Neural cell (in vitro differentiated cells): ENCODE results near the gene APOB. TPM values are rescaled to one million over a fixed set of nuclear protein-coding genes. Genes with fewer than 3 reads are reported as not detected.

Source experiments
- H2AFZ ChIP-seq: fragments of 200-600, 300-800 bp; sonication (generic), shearing (Covaris generic); 2 replicates; pipeline ENCODE4 v1.6.0; 2014; ENCODE audit warnings: low read depth, mild to moderate bottlenecking, antibody characterized with exemption, low read length, moderate library complexity
- H3F3A ChIP-seq: fragments of 200-600 bp; shearing (Covaris generic); 2 replicates; pipeline ENCODE4 v1.6.1; 2016; ENCODE audit warnings: mild to moderate bottlenecking, moderate library complexity, mixed read lengths, antibody characterized with exemption, low read length; ENCODE audit not compliant: insufficient read depth, poor library complexity, severe bottlenecking
- H3K27ac ChIP-seq: fragments of 200-600, 300-800 bp; sonication (generic), shearing (Covaris generic); 2 replicates; pipeline ENCODE4 v1.5.1; 2014; ENCODE audit warnings: mild to moderate bottlenecking, low read length, moderate library complexity
- H3K27me3 ChIP-seq: fragments of 300-800, 200-600 bp; sonication (generic), shearing (Covaris generic); 2 replicates; pipeline ENCODE4 v1.6.0; 2014; ENCODE audit warnings: mild to moderate bottlenecking, low read depth, low read length, moderate library complexity; ENCODE audit not compliant: insufficient read depth
- H3K36me3 ChIP-seq: fragments of 300-800, 200-600 bp; sonication (generic), shearing (Covaris generic); 2 replicates; pipeline ENCODE4 v1.5.1; 2014; ENCODE audit warnings: mild to moderate bottlenecking, antibody characterized with exemption, low read length, moderate library complexity; ENCODE audit not compliant: insufficient read depth
- H3K4me2 ChIP-seq: fragments of 300-800, 200-600 bp; sonication (generic), shearing (Covaris generic); 2 replicates; pipeline ENCODE4 v1.6.0; 2014; ENCODE audit warnings: mild to moderate bottlenecking, low read length
- H3K4me3 ChIP-seq: fragments of 300-800, 200-600 bp; sonication (generic), shearing (Covaris generic); 2 replicates; pipeline ENCODE4 v1.5.1; 2014; ENCODE audit warnings: mild to moderate bottlenecking, low read length, moderate library complexity
- H3K79me2 ChIP-seq: fragments of 200-600 bp; shearing (Covaris generic); replicated peaks from 2 replicates; pipeline ENCODE4 v1.6.0; 2014; ENCODE audit warnings: mild to moderate bottlenecking, low read length, moderate library complexity; ENCODE audit not compliant: insufficient read depth
- H3K9ac ChIP-seq: fragments of 300-800, 200-600 bp; sonication (generic), shearing (Covaris generic); 2 replicates; pipeline ENCODE4 v1.6.1; 2016; ENCODE audit warnings: mild to moderate bottlenecking, low read length, mixed read lengths
- H3K9me2 ChIP-seq: fragments of 200-600 bp; shearing (Covaris generic); 2 replicates; pipeline ENCODE4 v1.6.1; 2016; ENCODE audit warnings: mild to moderate bottlenecking, low read length, mixed read lengths; ENCODE audit not compliant: insufficient read depth
- H3K9me3 ChIP-seq: fragments of 200-600, 300-800 bp; sonication (generic), shearing (Covaris generic); 2 replicates; pipeline ENCODE4 v1.6.1; 2016; ENCODE audit warnings: mild to moderate bottlenecking, mixed run types, low read length, moderate library complexity, mixed read lengths
- H4K20me1 ChIP-seq: fragments of 200-600 bp; shearing (Covaris generic); 2 replicates; pipeline ENCODE4 v1.6.1; 2016; ENCODE audit warnings: mild to moderate bottlenecking, mixed run types; ENCODE audit not compliant: insufficient read depth
- CTCF ChIP-seq: fragments of 450-650 bp; IDR thresholded peaks from 2 replicates; pipeline ENCODE4 v1.5.1; 2014; ENCODE audit warnings: antibody characterized with exemption, mild to moderate bottlenecking, moderate library complexity; ENCODE audit not compliant: poor library complexity, severe bottlenecking
- EP300 ChIP-seq: fragments of 450-650 bp; conservative IDR thresholded peaks from 2 replicates; pipeline ENCODE4 v1.6.1; 2014; ENCODE audit warnings: antibody characterized with exemption, mild to moderate bottlenecking, moderate library complexity; ENCODE audit not compliant: poor library complexity, severe bottlenecking
- EZH2 ChIP-seq: fragments of 200-600, 300-800 bp; shearing (Covaris generic), sonication (generic); IDR thresholded peaks from 2 replicates; pipeline ENCODE4 v1.6.1; 2014; ENCODE audit warnings: antibody characterized with exemption, low read length, borderline replicate concordance, mild to moderate bottlenecking; ENCODE audit not compliant: insufficient read depth, poor library complexity, severe bottlenecking
- MXI1 ChIP-seq: fragments of 450-650 bp; conservative IDR thresholded peaks from 2 replicates; pipeline ENCODE4 v1.6.1; 2014; ENCODE audit warnings: antibody characterized with exemption, mild to moderate bottlenecking; ENCODE audit not compliant: poor library complexity, severe bottlenecking
- POLR2AphosphoS5 ChIP-seq: IDR thresholded peaks from 2 replicates; pipeline ENCODE4 v1.6.1; 2012
- RAD21 ChIP-seq: fragments of 450-650 bp; conservative IDR thresholded peaks from 2 replicates; pipeline ENCODE4 v1.6.1; 2014; ENCODE audit warnings: antibody characterized with exemption, mild to moderate bottlenecking, moderate library complexity
- SMC3 ChIP-seq: fragments of 450-650 bp; conservative IDR thresholded peaks from 2 replicates; pipeline ENCODE4 v1.6.1; 2014; ENCODE audit warnings: antibody characterized with exemption, mild to moderate bottlenecking, moderate library complexity; ENCODE audit not compliant: poor library complexity
- TAF1 ChIP-seq: IDR thresholded peaks from 2 replicates; pipeline ENCODE4 v1.6.1; 2012; ENCODE audit warnings: low read depth
- polyA plus RNA-seq: library from polyadenylated mRNA; depleted of rRNA; stranded (reverse); fragments of >200 nt; gene quantifications from 2 replicates; pipeline ENCODE4 v1.2.3, GENCODE V29; 2014
- TF ChIP-seq, protein P1 (sequence below): IDR thresholded peaks from 2 replicates; pipeline ENCODE4 v1.6.1; 2012; ENCODE audit warnings: borderline replicate concordance

Gene APOB
- polyA plus RNA-seq, 1 donor from 2014 or later = not detected

DNA sequence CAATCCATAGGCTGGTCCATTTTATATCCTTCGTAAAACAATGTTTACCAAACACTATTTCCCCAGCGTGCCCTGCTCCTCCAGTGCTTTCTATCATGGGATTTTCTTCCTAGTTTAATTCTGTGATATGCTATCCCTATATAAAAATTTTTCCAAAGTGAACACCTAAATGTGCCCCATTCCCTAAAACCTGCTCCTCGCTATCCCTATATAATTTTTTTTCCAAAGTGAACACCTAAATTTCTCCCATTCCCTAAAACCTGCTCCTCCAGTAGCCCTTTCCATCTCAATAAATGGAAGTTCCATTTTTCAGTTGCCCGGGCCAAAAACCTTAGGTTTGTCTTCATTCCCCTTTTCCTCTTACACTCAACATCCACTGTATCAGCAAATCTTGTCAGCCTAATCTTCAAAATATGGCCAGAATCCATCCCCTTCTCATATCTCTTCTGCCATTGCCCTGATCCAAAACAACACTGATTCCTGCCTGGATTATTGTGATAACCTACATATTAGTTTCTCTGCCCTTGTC, 26.1 kb downstream of the APOB start:
- Histone ChIP-seq H4K20me1 (no peaks in the 10 kb centered on the region), H3K4me2 (no peak overlapping the region), H3F3A (no peaks in the 10 kb centered on the region), H3K36me3 (no peaks in the 10 kb centered on the region), H2AFZ (no peak overlapping the region), H3K27me3 (no peaks in the 10 kb centered on the region), H3K9me2 (no peaks in the 10 kb centered on the region), H3K9ac (no peak overlapping the region), H3K79me2 (no peaks in the 10 kb centered on the region), H3K4me3 (no peak overlapping the region), H3K27ac (no peak overlapping the region), H3K9me3 (no peaks in the 10 kb centered on the region)
- TF ChIP-seq CTCF (no peak), EP300 (no peak), EZH2 (no peak), MXI1 (no peak), SMC3 (no peak), TAF1 (no peak), POLR2AphosphoS5 (no peak), RAD21 (no peak)
- TF ChIP-seq, protein P1, sequence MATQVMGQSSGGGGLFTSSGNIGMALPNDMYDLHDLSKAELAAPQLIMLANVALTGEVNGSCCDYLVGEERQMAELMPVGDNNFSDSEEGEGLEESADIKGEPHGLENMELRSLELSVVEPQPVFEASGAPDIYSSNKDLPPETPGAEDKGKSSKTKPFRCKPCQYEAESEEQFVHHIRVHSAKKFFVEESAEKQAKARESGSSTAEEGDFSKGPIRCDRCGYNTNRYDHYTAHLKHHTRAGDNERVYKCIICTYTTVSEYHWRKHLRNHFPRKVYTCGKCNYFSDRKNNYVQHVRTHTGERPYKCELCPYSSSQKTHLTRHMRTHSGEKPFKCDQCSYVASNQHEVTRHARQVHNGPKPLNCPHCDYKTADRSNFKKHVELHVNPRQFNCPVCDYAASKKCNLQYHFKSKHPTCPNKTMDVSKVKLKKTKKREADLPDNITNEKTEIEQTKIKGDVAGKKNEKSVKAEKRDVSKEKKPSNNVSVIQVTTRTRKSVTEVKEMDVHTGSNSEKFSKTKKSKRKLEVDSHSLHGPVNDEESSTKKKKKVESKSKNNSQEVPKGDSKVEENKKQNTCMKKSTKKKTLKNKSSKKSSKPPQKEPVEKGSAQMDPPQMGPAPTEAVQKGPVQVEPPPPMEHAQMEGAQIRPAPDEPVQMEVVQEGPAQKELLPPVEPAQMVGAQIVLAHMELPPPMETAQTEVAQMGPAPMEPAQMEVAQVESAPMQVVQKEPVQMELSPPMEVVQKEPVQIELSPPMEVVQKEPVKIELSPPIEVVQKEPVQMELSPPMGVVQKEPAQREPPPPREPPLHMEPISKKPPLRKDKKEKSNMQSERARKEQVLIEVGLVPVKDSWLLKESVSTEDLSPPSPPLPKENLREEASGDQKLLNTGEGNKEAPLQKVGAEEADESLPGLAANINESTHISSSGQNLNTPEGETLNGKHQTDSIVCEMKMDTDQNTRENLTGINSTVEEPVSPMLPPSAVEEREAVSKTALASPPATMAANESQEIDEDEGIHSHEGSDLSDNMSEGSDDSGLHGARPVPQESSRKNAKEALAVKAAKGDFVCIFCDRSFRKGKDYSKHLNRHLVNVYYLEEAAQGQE = no peak

- Histone ChIP-seq H3K9me3 (no peaks in the 10 kb centered on the region), H3F3A (no peaks in the 10 kb centered on the region), H3K27ac (no peak overlapping the region), H3K36me3 (no peaks in the 10 kb centered on the region), H4K20me1 (no peaks in the 10 kb centered on the region), H2AFZ (no peak overlapping the region), H3K27me3 (no peaks in the 10 kb centered on the region), H3K79me2 (no peaks in the 10 kb centered on the region), H3K4me2 (no peak overlapping the region), H3K9me2 (no peaks in the 10 kb centered on the region), H3K4me3 (no peak overlapping the region), H3K9ac (no peak overlapping the region)
- TF ChIP-seq RAD21 = no peak
- no peak for TF ChIP-seq EZH2
- TF ChIP-seq CTCF = no peak
- TF ChIP-seq MXI1 = no peak
- TF ChIP-seq TAF1 = no peak
- TF ChIP-seq, protein P1 = no peak
- TF ChIP-seq EP300 = no peak
Measured at GRCh38 chr2:21015281-21015645, 28.6 kb downstream of the APOB start.
